ENCODE measurements around the gene VANGL1. TPM values are rescaled to one million over a fixed set of nuclear protein-coding genes. Genes with fewer than 3 reads are reported as not detected.
A peak's percentile ranks its signal among the peaks of the same experiment; 100 is the strongest.

Gene VANGL1
- total RNA-seq, 1 experiment from 2014 or later: 13.6 TPM

DNA sequence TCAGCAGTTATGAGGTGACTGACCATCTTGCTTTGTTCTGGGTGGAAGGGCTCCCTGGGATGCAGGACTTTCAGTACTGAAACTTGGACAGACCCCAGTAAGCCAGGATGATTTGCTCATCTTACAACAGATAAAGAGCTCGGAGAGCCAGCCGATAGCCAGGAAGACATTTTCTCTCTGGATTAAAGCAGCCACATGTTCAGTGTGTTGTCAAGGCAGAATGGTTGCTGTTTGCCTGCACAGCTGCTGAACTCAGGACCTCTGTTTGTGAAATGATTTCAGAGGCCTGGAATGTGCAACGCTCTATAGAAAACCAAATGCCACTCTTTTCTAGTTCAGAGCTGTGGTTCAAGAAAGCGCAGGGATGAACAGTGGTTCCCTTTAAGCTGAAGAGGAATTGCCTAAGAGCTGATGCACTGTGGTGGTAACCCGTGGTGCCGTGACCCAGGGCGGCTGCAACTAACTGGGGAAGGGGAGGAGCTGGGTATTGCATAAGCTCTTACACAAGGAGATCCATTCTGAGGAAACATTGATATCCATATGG is 86.0 kb downstream of the VANGL1 start:
- no peaks in the 10 kb centered on the region for H3K9me3 Mint-ChIP-seq
- no peak overlapping the region for H2BK12ac ChIP-seq (ENCODE audit: insufficient read length, low read depth, low read length)
- TF ChIP-seq CTCF (conservative IDR thresholded peaks at IDR 0.05): no peak
- no peak overlapping the region for H2BK5ac ChIP-seq (ENCODE audit: insufficient read length, low read length)
- no peak overlapping the region for H2BK120ac ChIP-seq (ENCODE audit: low read depth, low read length, poor library complexity, severe bottlenecking)
- H3K9ac ChIP-seq (ENCODE audit: extremely low read depth, insufficient read length, low read length): no peak overlapping the region
- H3K56ac ChIP-seq (ENCODE audit: insufficient read length, low read depth, low read length): no peak overlapping the region
- H3K4me1 Mint-ChIP-seq: peaks cover 8 to 9% of the 10 kb centered on the region in 2 experiments
- no peaks in the 10 kb centered on the region for H4K20me1 ChIP-seq (ENCODE audit: control insufficient read depth, insufficient read depth, insufficient read length)
- no peak overlapping the region for H3K18ac ChIP-seq (ENCODE audit: insufficient read length, low read depth, low read length)
- no peaks in the 10 kb centered on the region for H3K4me1 ChIP-seq (ENCODE audit: insufficient read depth, low read length)
- H3K79me1 ChIP-seq (ENCODE audit: insufficient read depth, low read depth, low read length, poor library complexity, severe bottlenecking): no peaks in the 10 kb centered on the region
- no peak overlapping the region for H3T11ph ChIP-seq (ENCODE audit: low read length)
- H2BK15ac ChIP-seq (ENCODE audit: low read depth, low read length): 0 out of 2 replicates have a peak overlapping the region, but pooled peaks have one; percentile 13
- H3K79me2 ChIP-seq (ENCODE audit: insufficient read depth, low read length): no peaks in the 10 kb centered on the region
- peak overlapping the region; percentile 75 for H4K8ac ChIP-seq (replicated peaks; ENCODE audit: insufficient read length, low read depth, low read length)
- H3K27me3 ChIP-seq (ENCODE audit: insufficient read depth, low read length): no peaks in the 10 kb centered on the region
- H2AFZ ChIP-seq (ENCODE audit: low read length): peak overlapping the region; percentile 82
- no peak overlapping the region for H3K4me3 Mint-ChIP-seq
- H4K91ac ChIP-seq (ENCODE audit: insufficient read length, low read depth, low read length): no peak overlapping the region
- H3K27me3 Mint-ChIP-seq (ENCODE audit: low read depth): no peaks in the 10 kb centered on the region
- no peak overlapping the region for H3K4ac ChIP-seq (ENCODE audit: low read depth, low read length)
- no peaks in the 10 kb centered on the region for H3K36me3 Mint-ChIP-seq (ENCODE audit: insufficient read depth in 1 of 3, low read depth in 3 of 3)
- H4K5ac ChIP-seq (ENCODE audit: insufficient read length, low read depth, low read length): no peak overlapping the region
- no peak overlapping the region; a peak in 1 of 7 replicates for H3K27ac Mint-ChIP-seq
- H3K27ac ChIP-seq (ENCODE audit: insufficient read length, low read depth, low read length): no peak overlapping the region
- H3K14ac ChIP-seq (ENCODE audit: insufficient read depth, low read length): no peak overlapping the region
- H3K23me2 ChIP-seq (ENCODE audit: insufficient read length, low read depth, low read length, poor library complexity, severe bottlenecking): no peaks in the 10 kb centered on the region
- H3K4me2 ChIP-seq (ENCODE audit: insufficient read depth, insufficient read length, low read length): no peak overlapping the region
- no peak overlapping the region for H2AK5ac ChIP-seq (ENCODE audit: insufficient read length, low read length)
- no peak overlapping the region for H2BK20ac ChIP-seq (ENCODE audit: low read depth, low read length, poor library complexity, severe bottlenecking)
- DNase-seq: no peak
- H3K9me3 ChIP-seq (ENCODE audit: control insufficient read depth, low read depth, low read length): no peaks in the 10 kb centered on the region
- H3K23ac ChIP-seq (ENCODE audit: insufficient read length, low read depth, low read length): no peak overlapping the region
- no CpG with 5 or more reads among the region's 7 CpGs for WGBS (ENCODE audit: extremely low coverage, insufficient read length, low lambda C conversion rate)

Data from H9 (cell line).